ENCODE data around the gene OPCML. TPM values are rescaled to one million over a fixed set of nuclear protein-coding genes. Genes with fewer than 3 reads are reported as not detected.

OPCML gene
- total RNA-seq, 1 experiment from 2014 or later, result 0.94 TPM

GRCh38 chr11:132948252-132948651, 584.0 kb downstream of the OPCML start:
- Mint-ChIP-seq H3K36me3 (ENCODE audit: insufficient read depth in 1 of 3, low read depth in 3 of 3) (no peaks in the 10 kb centered on the region), H3K4me1 (peaks cover 3 to 4% of the 10 kb centered on the region in 2 experiments; a peak in 2 of 4 replicates), H3K27ac (no peak overlapping the region), H3K9me3 (no peaks in the 10 kb centered on the region; a peak in 1 of 5 replicates), H3K4me3 (no peak overlapping the region), H3K27me3 (ENCODE audit: low read depth) (peaks cover 81% of the 10 kb centered on the region)
- no peak overlapping the region for H4K8ac ChIP-seq (replicated peaks; ENCODE audit: insufficient read length, low read depth, low read length)
- H3K56ac ChIP-seq (ENCODE audit: insufficient read length, low read depth, low read length), result no peak overlapping the region
- H3K9ac ChIP-seq (ENCODE audit: extremely low read depth, insufficient read length, low read length), result no peak overlapping the region
- H3K27ac ChIP-seq (ENCODE audit: insufficient read length, low read depth, low read length), result no peak overlapping the region
- H3K4ac ChIP-seq (ENCODE audit: low read depth, low read length), result no peak overlapping the region
- no CpG with 5 or more reads among the region's 1 CpG for WGBS (ENCODE audit: extremely low coverage, insufficient read length, low lambda C conversion rate)
- no peak overlapping the region for H2BK12ac ChIP-seq (ENCODE audit: insufficient read length, low read depth, low read length)
- H2BK20ac ChIP-seq (ENCODE audit: low read depth, low read length, poor library complexity, severe bottlenecking), result no peak overlapping the region
- H3T11ph ChIP-seq (ENCODE audit: low read length), result no peak overlapping the region
- H3K23ac ChIP-seq (ENCODE audit: insufficient read length, low read depth, low read length), result no peak overlapping the region
- no peak overlapping the region for H4K91ac ChIP-seq (ENCODE audit: insufficient read length, low read depth, low read length)
- no peaks in the 10 kb centered on the region for H3K9me3 ChIP-seq (ENCODE audit: control insufficient read depth, low read depth, low read length)
- no peak overlapping the region for H4K5ac ChIP-seq (ENCODE audit: insufficient read length, low read depth, low read length)
- DNase-seq, result no peak
- no peak overlapping the region for H2AFZ ChIP-seq (ENCODE audit: low read length)
- H3K18ac ChIP-seq (ENCODE audit: insufficient read length, low read depth, low read length), result no peak overlapping the region
- H3K27me3 ChIP-seq (ENCODE audit: insufficient read depth, low read length), result peaks cover 2% of the 10 kb centered on the region; the same call in 1 of the 2 replicates
- no peaks in the 10 kb centered on the region for H4K20me1 ChIP-seq (ENCODE audit: control insufficient read depth, insufficient read depth, insufficient read length)
- TF ChIP-seq, protein P1, sequence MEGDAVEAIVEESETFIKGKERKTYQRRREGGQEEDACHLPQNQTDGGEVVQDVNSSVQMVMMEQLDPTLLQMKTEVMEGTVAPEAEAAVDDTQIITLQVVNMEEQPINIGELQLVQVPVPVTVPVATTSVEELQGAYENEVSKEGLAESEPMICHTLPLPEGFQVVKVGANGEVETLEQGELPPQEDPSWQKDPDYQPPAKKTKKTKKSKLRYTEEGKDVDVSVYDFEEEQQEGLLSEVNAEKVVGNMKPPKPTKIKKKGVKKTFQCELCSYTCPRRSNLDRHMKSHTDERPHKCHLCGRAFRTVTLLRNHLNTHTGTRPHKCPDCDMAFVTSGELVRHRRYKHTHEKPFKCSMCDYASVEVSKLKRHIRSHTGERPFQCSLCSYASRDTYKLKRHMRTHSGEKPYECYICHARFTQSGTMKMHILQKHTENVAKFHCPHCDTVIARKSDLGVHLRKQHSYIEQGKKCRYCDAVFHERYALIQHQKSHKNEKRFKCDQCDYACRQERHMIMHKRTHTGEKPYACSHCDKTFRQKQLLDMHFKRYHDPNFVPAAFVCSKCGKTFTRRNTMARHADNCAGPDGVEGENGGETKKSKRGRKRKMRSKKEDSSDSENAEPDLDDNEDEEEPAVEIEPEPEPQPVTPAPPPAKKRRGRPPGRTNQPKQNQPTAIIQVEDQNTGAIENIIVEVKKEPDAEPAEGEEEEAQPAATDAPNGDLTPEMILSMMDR (conservative IDR thresholded peaks at IDR 0.05), result no peak
- no peak overlapping the region for H2BK5ac ChIP-seq (ENCODE audit: insufficient read length, low read length)
- H3K79me1 ChIP-seq (ENCODE audit: insufficient read depth, low read depth, low read length, poor library complexity, severe bottlenecking), result no peaks in the 10 kb centered on the region
- no peak overlapping the region for H3K14ac ChIP-seq (ENCODE audit: insufficient read depth, low read length)
- H2BK120ac ChIP-seq (ENCODE audit: low read depth, low read length, poor library complexity, severe bottlenecking), result no peak overlapping the region
- no peaks in the 10 kb centered on the region for H3K79me2 ChIP-seq (ENCODE audit: insufficient read depth, low read length)
- H2AK5ac ChIP-seq (ENCODE audit: insufficient read length, low read length), result no peak overlapping the region
- no peaks in the 10 kb centered on the region for H3K4me1 ChIP-seq (ENCODE audit: insufficient read depth, low read length)
- H3K23me2 ChIP-seq (ENCODE audit: insufficient read length, low read depth, low read length, poor library complexity, severe bottlenecking), result peaks cover 8% of the 10 kb centered on the region
- no peak overlapping the region for H3K4me2 ChIP-seq (ENCODE audit: insufficient read depth, insufficient read length, low read length)
- H2BK15ac ChIP-seq (ENCODE audit: low read depth, low read length), result no peak overlapping the region

All from H9 (cell line).